Neuron (in vitro differentiated cells): ENCODE results near the gene NMS.

ENCODE experiments used
- H2AFZ ChIP-seq: one replicate; pipeline ENCODE4 v1.6.1; 2013; ENCODE audit warnings: low read depth, mild to moderate bottlenecking, inconsistent platforms, low read length, moderate library complexity
- H3K27me3 ChIP-seq: one replicate; pipeline ENCODE4 v1.6.1; 2013; ENCODE audit warnings: low read length; ENCODE audit not compliant: insufficient read depth
- H3K36me3 ChIP-seq: one replicate; pipeline ENCODE4 v1.6.1; 2013; ENCODE audit warnings: low read length; ENCODE audit not compliant: insufficient read depth
- H3K4me1 ChIP-seq: one replicate; pipeline ENCODE4 v1.6.1; 2013; ENCODE audit warnings: low read length; ENCODE audit not compliant: insufficient read depth
- H3K4me3 ChIP-seq: 2 replicates; pipeline ENCODE4 v1.5.1; 2013; ENCODE audit warnings: mild to moderate bottlenecking, low read length, moderate library complexity
- H3K9me3 ChIP-seq: one replicate; pipeline ENCODE4 v1.6.1; 2013; ENCODE audit warnings: low read length

The NMS gene

GRCh38 chr2:100470182-100470581 is at the start of gene NMS:
NMS (plus strand) TSS chr2:100470482; CDS start chr2:100470489, 7 bp downstream.
- no peak within 1 kb of the TSS for H2AFZ ChIP-seq

GRCh38 chr2:100422320-100423055 is 47.8 kb upstream of the NMS start:
- no peaks in the 10 kb centered on the region for H3K4me1 ChIP-seq
- no peak overlapping the region for H3K4me3 ChIP-seq
- no peaks in the 10 kb centered on the region for H3K36me3 ChIP-seq
- H2AFZ ChIP-seq: no peak overlapping the region
- H3K27me3 ChIP-seq: no peaks in the 10 kb centered on the region
- H3K9me3 ChIP-seq: no peaks in the 10 kb centered on the region

More at GRCh38 chr2:100470182-100470581, at the start of gene NMS:
- H3K9me3 ChIP-seq: no peaks in the 10 kb centered on the region
- no peak within 1 kb of the TSS for H3K4me3 ChIP-seq
- no peaks in the 10 kb centered on the region for H3K4me1 ChIP-seq
- H3K36me3 ChIP-seq: no peaks in the 10 kb centered on the region
- H3K27me3 ChIP-seq: no peaks in the 10 kb centered on the region

GRCh38 chr2:100423631-100424030 is 46.7 kb upstream of the NMS start:
- no peak overlapping the region for H2AFZ ChIP-seq
- no peaks in the 10 kb centered on the region for H3K4me1 ChIP-seq
- no peak overlapping the region for H3K4me3 ChIP-seq
- no peaks in the 10 kb centered on the region for H3K9me3 ChIP-seq
- no peaks in the 10 kb centered on the region for H3K27me3 ChIP-seq
- H3K36me3 ChIP-seq: no peaks in the 10 kb centered on the region

- H3K36me3 ChIP-seq: no peaks in the 10 kb centered on the region
- H3K9me3 ChIP-seq: no peaks in the 10 kb centered on the region
- H3K4me1 ChIP-seq: no peaks in the 10 kb centered on the region
- no peak overlapping the region for H2AFZ ChIP-seq
- no peaks in the 10 kb centered on the region for H3K27me3 ChIP-seq
- no peak overlapping the region for H3K4me3 ChIP-seq
Observed at GRCh38 chr2:100424277-100424875, 45.9 kb upstream of the NMS start.

GRCh38 chr2:100425107-100425506 is 45.2 kb upstream of the NMS start:
- H3K36me3 ChIP-seq: no peaks in the 10 kb centered on the region
- H2AFZ ChIP-seq: no peak overlapping the region
- no peaks in the 10 kb centered on the region for H3K9me3 ChIP-seq
- no peaks in the 10 kb centered on the region for H3K27me3 ChIP-seq
- no peaks in the 10 kb centered on the region for H3K4me1 ChIP-seq
- no peak overlapping the region for H3K4me3 ChIP-seq

GRCh38 chr2:100425573-100426383 is 44.5 kb upstream of the NMS start:
- Histone ChIP-seq H3K4me3 (no peak overlapping the region), H2AFZ (no peak overlapping the region), H3K36me3 (no peaks in the 10 kb centered on the region), H3K4me1 (no peaks in the 10 kb centered on the region), H3K9me3 (no peaks in the 10 kb centered on the region), H3K27me3 (no peaks in the 10 kb centered on the region)

- H3K9me3 ChIP-seq: no peaks in the 10 kb centered on the region
- no peak overlapping the region for H3K4me3 ChIP-seq
- H3K4me1 ChIP-seq: no peaks in the 10 kb centered on the region
- no peak overlapping the region for H2AFZ ChIP-seq
- H3K36me3 ChIP-seq: no peaks in the 10 kb centered on the region
- no peaks in the 10 kb centered on the region for H3K27me3 ChIP-seq
Observed at GRCh38 chr2:100426384-100426720, 43.9 kb upstream of the NMS start.

- no peaks in the 10 kb centered on the region for H3K9me3 ChIP-seq
- no peak overlapping the region for H2AFZ ChIP-seq
- H3K4me1 ChIP-seq: no peaks in the 10 kb centered on the region
- H3K27me3 ChIP-seq: no peaks in the 10 kb centered on the region
- H3K4me3 ChIP-seq: no peak overlapping the region
- H3K36me3 ChIP-seq: no peaks in the 10 kb centered on the region
Observed at GRCh38 chr2:100427111-100427510, 43.2 kb upstream of the NMS start.

- no peaks in the 10 kb centered on the region for H3K36me3 ChIP-seq
- H3K4me1 ChIP-seq: no peaks in the 10 kb centered on the region
- H2AFZ ChIP-seq: no peak overlapping the region
- H3K9me3 ChIP-seq: no peaks in the 10 kb centered on the region
- H3K27me3 ChIP-seq: no peaks in the 10 kb centered on the region
- H3K4me3 ChIP-seq: no peak overlapping the region
Observed at GRCh38 chr2:100427627-100428258, 42.5 kb upstream of the NMS start.

- Histone ChIP-seq H3K27me3 (no peaks in the 10 kb centered on the region), H3K4me3 (no peak overlapping the region), H3K4me1 (no peaks in the 10 kb centered on the region)
Observed at GRCh38 chr2:100429726-100430125, 40.6 kb upstream of the NMS start.

GRCh38 chr2:100437751-100438150 is 32.5 kb upstream of the NMS start:
- no peaks in the 10 kb centered on the region for H3K4me1 ChIP-seq
- no peak overlapping the region for H2AFZ ChIP-seq
- no peak overlapping the region for H3K4me3 ChIP-seq
- H3K36me3 ChIP-seq: no peaks in the 10 kb centered on the region
- H3K9me3 ChIP-seq: no peaks in the 10 kb centered on the region
- H3K27me3 ChIP-seq: peaks cover 2% of the 10 kb centered on the region

More at GRCh38 chr2:100429726-100430125, 40.6 kb upstream of the NMS start:
- no peak overlapping the region for H2AFZ ChIP-seq
- no peaks in the 10 kb centered on the region for H3K9me3 ChIP-seq
- no peaks in the 10 kb centered on the region for H3K36me3 ChIP-seq

- Histone ChIP-seq H3K4me3 (no peak overlapping the region), H3K36me3 (no peaks in the 10 kb centered on the region), H3K9me3 (no peaks in the 10 kb centered on the region), H3K4me1 (no peaks in the 10 kb centered on the region), H3K27me3 (no peaks in the 10 kb centered on the region), H2AFZ (no peak overlapping the region)
Observed at GRCh38 chr2:100446696-100447095, 23.6 kb upstream of the NMS start.

- H3K27me3 ChIP-seq: no peaks in the 10 kb centered on the region
- no peaks in the 10 kb centered on the region for H3K9me3 ChIP-seq
- H3K4me3 ChIP-seq: no peak overlapping the region
- no peaks in the 10 kb centered on the region for H3K36me3 ChIP-seq
- no peak overlapping the region for H2AFZ ChIP-seq
- no peaks in the 10 kb centered on the region for H3K4me1 ChIP-seq
Observed at GRCh38 chr2:100451092-100451491, 19.2 kb upstream of the NMS start.
